ENCODE data around the gene TMEM106B.

GRCh38 chr7:12258074-12258473 lies 47.0 kb downstream of the TMEM106B start:
- TF ChIP-seq MAZ (IDR thresholded peaks at IDR 0.05; ENCODE audit: borderline replicate concordance, low read depth, low read length) (no peak), CEBPB (IDR thresholded peaks at IDR 0.05; ENCODE audit: low read depth, low read length) (no peak)

All from IMR-90 (cell line).